Osteocyte (in vitro differentiated cells): ENCODE data around the gene TMEM151B. TPM values are rescaled to one million over a fixed set of nuclear protein-coding genes. Genes with fewer than 3 reads are reported as not detected.
"Not testable (repeated sequence)": the region's sequence is repeated elsewhere in the genome, so short reads cannot be mapped to it uniquely, and the experiment has no call there.

ENCODE experiments used
- DNase-seq: peaks from one replicate; pipeline ENCODE4 v3.0.0; 2021; ENCODE audit warnings: mixed read lengths; ENCODE audit not compliant: unreplicated experiment; ENCODE audit errors: extremely low spot score
- H3K27ac Mint-ChIP-seq: one replicate; pipeline ENCODE4 v1.8.0; 2021; ENCODE audit warnings: mild to moderate bottlenecking, mixed read lengths; ENCODE audit not compliant: unreplicated experiment
- H3K27me3 Mint-ChIP-seq: one replicate; pipeline ENCODE4 v1.8.0; 2021; ENCODE audit warnings: mixed read lengths; ENCODE audit not compliant: unreplicated experiment
- H3K36me3 Mint-ChIP-seq: one replicate; pipeline ENCODE4 v1.8.0; 2021; ENCODE audit warnings: mixed read lengths; ENCODE audit not compliant: unreplicated experiment
- H3K4me1 Mint-ChIP-seq: one replicate; pipeline ENCODE4 v1.8.0; 2021; ENCODE audit warnings: mixed read lengths; ENCODE audit not compliant: unreplicated experiment
- H3K4me3 Mint-ChIP-seq: one replicate; pipeline ENCODE4 v1.8.0; 2021; ENCODE audit warnings: mild to moderate bottlenecking, moderate library complexity, mixed read lengths; ENCODE audit not compliant: unreplicated experiment
- H3K9me3 Mint-ChIP-seq: one replicate; pipeline ENCODE4 v1.8.0; 2021; ENCODE audit warnings: mixed read lengths; ENCODE audit not compliant: unreplicated experiment
- total RNA-seq: library from RNA; stranded (reverse); gene quantifications from 2 replicates; pipeline ENCODE4 v1.2.1, GENCODE V29; 2021
- TF ChIP-seq, protein P1 (sequence below): fragments of 200-600 bp; sonication (generic); IDR thresholded peaks from 2 replicates; pipeline ENCODE4 v1.5.0; 2021; ENCODE audit warnings: antibody characterized with exemption, mild to moderate bottlenecking, moderate library complexity

Gene TMEM151B
- total RNA-seq, 1 donor from 2014 or later = not detected

DNA sequence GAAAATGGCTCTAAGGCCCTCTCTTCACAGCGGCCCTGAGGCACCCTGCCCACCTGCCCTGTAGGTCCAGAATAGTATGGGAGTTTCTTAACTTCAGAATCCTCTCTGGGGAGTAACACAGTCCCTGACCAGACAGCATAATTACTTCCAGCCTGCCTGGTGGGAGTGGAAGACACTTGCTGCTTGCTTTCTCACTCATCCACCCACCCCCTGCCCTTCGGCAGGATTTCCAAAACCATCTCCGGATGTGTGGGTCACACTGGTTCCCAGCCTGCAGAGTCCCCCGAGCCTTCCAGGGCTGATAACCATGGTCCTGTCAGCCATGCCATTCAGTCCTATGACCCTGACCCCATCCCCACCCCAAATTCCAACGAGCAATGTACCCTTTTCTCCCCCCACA lies 41.4 kb upstream of the TMEM151B start:
- peaks cover 33% of the 10 kb centered on the region for H3K36me3 Mint-ChIP-seq
- H3K9me3 Mint-ChIP-seq = no peaks in the 10 kb centered on the region
- DNase-seq = no peak
- H3K27ac Mint-ChIP-seq = no peak overlapping the region
- H3K4me3 Mint-ChIP-seq = no peak overlapping the region
- H3K4me1 Mint-ChIP-seq = peaks cover 70% of the 10 kb centered on the region
- TF ChIP-seq, protein P1, sequence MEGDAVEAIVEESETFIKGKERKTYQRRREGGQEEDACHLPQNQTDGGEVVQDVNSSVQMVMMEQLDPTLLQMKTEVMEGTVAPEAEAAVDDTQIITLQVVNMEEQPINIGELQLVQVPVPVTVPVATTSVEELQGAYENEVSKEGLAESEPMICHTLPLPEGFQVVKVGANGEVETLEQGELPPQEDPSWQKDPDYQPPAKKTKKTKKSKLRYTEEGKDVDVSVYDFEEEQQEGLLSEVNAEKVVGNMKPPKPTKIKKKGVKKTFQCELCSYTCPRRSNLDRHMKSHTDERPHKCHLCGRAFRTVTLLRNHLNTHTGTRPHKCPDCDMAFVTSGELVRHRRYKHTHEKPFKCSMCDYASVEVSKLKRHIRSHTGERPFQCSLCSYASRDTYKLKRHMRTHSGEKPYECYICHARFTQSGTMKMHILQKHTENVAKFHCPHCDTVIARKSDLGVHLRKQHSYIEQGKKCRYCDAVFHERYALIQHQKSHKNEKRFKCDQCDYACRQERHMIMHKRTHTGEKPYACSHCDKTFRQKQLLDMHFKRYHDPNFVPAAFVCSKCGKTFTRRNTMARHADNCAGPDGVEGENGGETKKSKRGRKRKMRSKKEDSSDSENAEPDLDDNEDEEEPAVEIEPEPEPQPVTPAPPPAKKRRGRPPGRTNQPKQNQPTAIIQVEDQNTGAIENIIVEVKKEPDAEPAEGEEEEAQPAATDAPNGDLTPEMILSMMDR = no peak
- H3K27me3 Mint-ChIP-seq = no peaks in the 10 kb centered on the region

DNA sequence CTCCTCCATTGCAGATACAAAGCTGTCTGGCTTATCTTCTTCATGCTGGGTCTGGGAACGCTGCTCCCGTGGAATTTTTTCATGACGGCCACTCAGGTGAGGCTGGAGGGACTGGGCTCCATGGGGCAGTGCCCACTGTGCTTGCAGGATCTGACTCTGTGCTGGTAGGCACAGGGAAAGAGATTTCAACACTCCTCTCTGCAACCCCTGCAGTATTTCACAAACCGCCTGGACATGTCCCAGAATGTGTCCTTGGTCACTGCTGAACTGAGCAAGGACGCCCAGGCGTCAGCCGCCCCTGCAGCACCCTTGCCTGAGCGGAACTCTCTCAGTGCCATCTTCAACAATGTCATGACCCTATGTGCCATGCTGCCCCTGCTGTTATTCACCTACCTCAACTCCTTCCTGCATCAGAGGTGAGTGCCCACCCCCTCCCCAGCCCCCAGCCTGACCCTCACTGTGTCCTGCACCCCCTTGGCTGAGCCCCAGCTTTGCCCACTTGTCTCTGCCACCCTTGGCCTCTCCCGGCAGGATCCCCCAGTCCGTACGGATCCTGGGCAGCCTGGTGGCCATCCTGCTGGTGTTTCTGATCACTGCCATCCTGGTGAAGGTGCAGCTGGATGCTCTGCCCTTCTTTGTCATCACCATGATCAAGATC lies 40.7 kb upstream of the TMEM151B start:
- no peak overlapping the region for H3K4me3 Mint-ChIP-seq
- no peak overlapping the region for H3K27ac Mint-ChIP-seq
- TF ChIP-seq, protein P1 = no peak

DNA sequence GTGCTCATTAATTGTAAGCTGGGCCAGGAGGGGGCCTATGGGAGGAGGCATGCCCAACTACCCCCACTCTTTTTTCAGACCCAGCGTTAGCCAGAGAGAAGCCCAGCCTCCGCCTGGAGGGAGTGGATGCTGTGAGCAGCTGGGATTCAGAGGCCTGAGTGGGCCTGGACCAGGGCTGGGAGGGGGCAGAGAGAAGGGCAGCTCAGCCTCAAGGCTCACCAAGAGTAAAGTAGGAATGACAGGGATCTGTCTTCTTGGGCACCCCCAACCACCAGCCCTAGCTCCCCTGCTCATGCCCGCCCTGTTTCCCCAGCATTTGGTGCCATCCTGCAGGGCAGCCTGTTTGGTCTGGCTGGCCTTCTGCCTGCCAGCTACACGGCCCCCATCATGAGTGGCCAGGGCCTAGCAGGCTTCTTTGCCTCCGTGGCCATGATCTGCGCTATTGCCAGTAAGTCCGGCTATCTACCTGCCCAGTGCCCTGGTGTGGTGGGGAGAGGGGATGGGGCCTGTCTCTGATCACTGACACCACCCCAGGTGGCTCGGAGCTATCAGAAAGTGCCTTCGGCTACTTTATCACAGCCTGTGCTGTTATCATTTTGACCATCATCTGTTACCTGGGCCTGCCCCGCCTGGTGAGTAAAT lies 40.1 kb upstream of the TMEM151B start:
- H3K4me1 Mint-ChIP-seq = peaks cover 71% of the 10 kb centered on the region
- no peak for DNase-seq
- peaks cover 36% of the 10 kb centered on the region for H3K36me3 Mint-ChIP-seq

More for the DNA sequence above, 40.7 kb upstream of the TMEM151B start:
- peaks cover 35% of the 10 kb centered on the region for H3K36me3 Mint-ChIP-seq
- DNase-seq = no peak
- H3K4me1 Mint-ChIP-seq = peaks cover 70% of the 10 kb centered on the region
- H3K9me3 Mint-ChIP-seq = no peaks in the 10 kb centered on the region
- H3K27me3 Mint-ChIP-seq = no peaks in the 10 kb centered on the region

DNA sequence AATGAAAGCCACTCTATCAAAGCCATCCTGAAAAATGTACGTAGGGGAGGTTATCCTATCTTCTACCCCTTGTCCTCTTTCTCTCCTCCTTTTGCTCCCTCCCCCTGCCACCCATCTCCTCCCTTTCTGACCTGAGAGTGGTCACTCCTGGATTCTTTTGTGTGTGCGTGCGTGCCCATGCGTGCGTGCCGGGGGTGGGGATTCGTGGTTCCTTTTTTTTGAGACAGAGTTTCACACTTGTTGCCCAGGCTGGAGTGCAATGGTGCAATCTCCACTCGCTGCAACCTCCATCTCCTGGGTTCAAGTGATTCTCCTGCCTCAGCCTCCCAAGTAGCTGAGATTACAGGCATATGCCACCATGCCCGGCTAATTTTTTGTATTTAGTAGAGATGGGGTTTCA lies 38.8 kb upstream of the TMEM151B start:
- not testable (repeated sequence) for H3K9me3 Mint-ChIP-seq, H3K27me3 Mint-ChIP-seq, H3K4me3 Mint-ChIP-seq, DNase-seq, H3K27ac Mint-ChIP-seq
- H3K36me3 Mint-ChIP-seq = peaks cover 40% of the 10 kb centered on the region
- H3K4me1 Mint-ChIP-seq = peaks cover 70% of the 10 kb centered on the region

More for the DNA sequence above, 40.1 kb upstream of the TMEM151B start:
- Mint-ChIP-seq H3K4me3 (no peak overlapping the region), H3K27ac (no peak overlapping the region), H3K27me3 (no peaks in the 10 kb centered on the region), H3K9me3 (no peaks in the 10 kb centered on the region)
- TF ChIP-seq, protein P1 = no peak

DNA sequence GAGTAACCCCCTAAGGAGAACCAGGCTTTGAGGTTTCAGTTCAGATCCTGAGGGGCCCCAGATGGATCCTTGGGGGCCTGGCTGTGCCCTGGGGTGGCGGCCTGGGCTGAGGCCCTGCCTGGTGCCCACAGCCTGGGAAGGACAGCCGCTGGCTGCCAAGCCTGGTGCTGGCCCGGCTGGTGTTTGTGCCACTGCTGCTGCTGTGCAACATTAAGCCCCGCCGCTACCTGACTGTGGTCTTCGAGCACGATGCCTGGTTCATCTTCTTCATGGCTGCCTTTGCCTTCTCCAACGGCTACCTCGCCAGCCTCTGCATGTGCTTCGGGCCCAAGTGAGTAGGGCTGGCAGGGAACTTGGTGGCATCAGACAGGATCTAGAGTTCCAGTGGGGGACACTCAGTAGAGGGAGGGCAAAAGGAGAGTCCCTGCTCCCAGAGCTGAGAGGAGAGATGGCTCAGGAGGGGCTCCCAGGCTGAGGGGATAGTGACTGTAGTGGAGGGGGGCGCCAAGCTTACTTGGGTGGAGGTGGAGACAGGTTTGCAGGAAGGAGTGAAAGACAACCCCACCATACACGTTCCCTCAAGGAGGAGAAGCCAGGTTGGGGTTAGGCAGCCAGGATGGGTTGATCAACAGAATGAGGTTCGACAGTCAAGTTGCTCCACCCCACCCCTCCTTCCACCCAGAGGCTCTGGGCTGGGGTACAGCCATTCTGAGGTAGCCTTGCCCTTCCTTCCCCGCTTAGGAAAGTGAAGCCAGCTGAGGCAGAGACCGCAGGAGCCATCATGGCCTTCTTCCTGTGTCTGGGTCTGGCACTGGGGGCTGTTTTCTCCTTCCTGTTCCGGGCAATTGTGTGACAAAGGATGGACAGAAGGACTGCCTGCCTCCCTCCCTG lies 37.3 kb upstream of the TMEM151B start:
- Mint-ChIP-seq H3K27ac (peak overlapping the region; percentile 83), H3K9me3 (no peaks in the 10 kb centered on the region), H3K36me3 (peaks cover 40% of the 10 kb centered on the region), H3K4me1 (peaks cover 68% of the 10 kb centered on the region), H3K4me3 (no peak overlapping the region), H3K27me3 (no peaks in the 10 kb centered on the region)
- no peak for DNase-seq
- TF ChIP-seq, protein P1 = no peak
